ENCODE data around the gene TEFM.
"Not testable (repeated sequence)": the region's sequence is repeated elsewhere in the genome, so short reads cannot be mapped to it uniquely, and the experiment has no call there.

The TEFM gene

DNA sequence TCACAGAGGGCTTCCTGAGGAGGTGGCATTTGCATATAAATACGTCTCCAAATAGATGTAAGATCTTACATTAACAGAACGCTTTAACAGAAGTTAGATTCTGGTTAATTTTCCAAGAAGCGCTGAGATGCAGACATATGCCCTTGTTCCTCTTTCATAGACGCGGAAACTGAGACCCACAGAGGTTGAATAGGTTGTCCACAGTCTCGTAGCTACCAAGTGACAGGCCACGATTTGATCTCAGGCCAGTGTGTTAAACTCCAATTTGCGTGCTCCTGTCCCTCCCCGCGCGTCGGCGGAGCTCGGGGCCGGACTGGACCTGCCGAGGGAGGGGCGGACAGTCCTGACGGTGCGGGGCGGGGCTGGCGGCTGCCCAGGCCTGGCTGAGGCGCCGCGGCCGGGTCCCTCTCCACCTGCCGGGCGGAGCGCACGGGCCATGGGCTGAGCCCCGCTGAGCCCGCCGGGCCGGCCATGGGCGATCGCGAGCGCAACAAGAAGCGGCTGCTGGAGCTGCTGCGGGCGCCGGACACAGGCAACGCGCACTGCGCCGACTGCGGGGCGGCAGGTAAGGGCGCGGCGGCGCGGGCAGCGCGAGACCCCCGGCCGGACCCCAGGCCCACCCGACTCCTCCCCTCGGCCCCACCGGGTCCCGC, 15.6 kb upstream of the TEFM start, which contains the start of gene ADAP2:
ADAP2 (plus strand) TSS at position 402 of the 653 bp plus-strand sequence; CDS start at position 472, 70 bp downstream.
- CTCF ChIA-PET, result no interaction called here
- DNase-seq (ENCODE audit: low read depth, low spot score), result no peak
- POLR2A ChIA-PET, result no interaction called here
- TF ChIP-seq, protein P1, sequence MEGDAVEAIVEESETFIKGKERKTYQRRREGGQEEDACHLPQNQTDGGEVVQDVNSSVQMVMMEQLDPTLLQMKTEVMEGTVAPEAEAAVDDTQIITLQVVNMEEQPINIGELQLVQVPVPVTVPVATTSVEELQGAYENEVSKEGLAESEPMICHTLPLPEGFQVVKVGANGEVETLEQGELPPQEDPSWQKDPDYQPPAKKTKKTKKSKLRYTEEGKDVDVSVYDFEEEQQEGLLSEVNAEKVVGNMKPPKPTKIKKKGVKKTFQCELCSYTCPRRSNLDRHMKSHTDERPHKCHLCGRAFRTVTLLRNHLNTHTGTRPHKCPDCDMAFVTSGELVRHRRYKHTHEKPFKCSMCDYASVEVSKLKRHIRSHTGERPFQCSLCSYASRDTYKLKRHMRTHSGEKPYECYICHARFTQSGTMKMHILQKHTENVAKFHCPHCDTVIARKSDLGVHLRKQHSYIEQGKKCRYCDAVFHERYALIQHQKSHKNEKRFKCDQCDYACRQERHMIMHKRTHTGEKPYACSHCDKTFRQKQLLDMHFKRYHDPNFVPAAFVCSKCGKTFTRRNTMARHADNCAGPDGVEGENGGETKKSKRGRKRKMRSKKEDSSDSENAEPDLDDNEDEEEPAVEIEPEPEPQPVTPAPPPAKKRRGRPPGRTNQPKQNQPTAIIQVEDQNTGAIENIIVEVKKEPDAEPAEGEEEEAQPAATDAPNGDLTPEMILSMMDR (IDR thresholded peaks at IDR 0.05; ENCODE audit: insufficient read depth, low read length, missing control alignments), result no peak
- H3K4me3 ChIP-seq (ENCODE audit: low read depth, low read length), result peak within 1 kb of the TSS; percentile 29

DNA sequence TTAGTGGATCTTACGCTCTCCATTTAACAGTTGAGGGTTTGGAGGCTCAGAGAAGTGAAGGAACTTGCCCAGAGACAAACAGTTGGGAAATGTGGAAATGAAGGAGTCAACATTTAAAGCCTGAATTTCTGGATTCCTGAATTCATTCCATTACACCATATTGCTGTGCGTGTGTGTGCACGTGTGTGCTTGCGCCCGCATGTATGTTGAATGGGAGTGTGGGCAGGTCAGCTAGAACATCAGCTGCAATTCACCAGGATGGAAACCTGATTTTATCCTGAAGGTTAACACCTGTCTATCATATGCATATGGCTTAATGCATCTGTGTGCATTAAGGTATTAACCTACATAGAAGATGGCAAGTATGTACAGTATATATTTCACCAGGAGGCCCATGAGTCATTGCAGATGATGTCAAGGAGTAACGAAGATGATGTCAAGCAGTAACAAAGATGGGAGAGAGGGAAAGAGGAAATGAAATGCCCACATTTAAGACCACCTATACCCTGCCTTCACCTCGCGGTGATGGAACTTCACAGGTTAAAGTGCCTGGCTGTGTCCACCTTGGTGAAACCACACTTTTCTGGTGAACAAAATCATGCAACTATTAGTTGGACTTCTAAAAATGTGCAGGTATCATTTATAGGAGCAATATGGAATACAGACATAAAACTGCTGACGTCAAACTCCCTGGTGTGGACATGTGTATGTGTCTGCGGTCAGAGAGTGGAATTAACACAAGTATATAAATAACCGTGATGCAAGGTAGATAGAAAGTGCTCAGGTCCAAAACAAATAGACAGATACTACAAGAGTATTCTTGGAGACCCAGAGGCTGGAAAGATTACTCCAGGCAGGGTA, 14.9 kb upstream of the TEFM start:
- TF ChIP-seq, protein P1 (IDR thresholded peaks at IDR 0.05; ENCODE audit: insufficient read depth, low read length, missing control alignments), result no peak
- ChIA-PET POLR2A (no interaction called here), CTCF (no interaction called here)
- DNase-seq (ENCODE audit: low read depth, low spot score), result no peak
- H3K4me3 ChIP-seq (ENCODE audit: low read depth, low read length), result no peak overlapping the region

DNA sequence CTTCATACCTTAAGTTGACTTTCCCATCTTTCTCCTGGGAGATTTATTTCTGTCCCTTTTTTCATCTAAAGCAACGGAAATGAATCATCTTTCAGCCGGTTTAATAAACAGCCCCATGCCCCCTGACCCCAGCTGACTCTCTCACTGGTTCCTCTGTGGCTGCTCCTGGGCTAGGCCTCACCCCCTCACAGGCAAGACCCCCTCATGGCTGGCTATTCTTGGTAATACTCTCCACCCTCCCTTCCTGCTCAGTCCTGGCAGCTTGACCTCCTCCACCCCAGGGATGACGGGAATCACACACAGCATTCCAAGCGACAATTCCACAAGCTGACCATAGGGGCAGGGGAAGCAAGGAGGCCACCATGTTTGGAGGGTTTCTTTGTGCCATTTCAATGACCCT, 14.2 kb upstream of the TEFM start:
- TF ChIP-seq, protein P1 (IDR thresholded peaks at IDR 0.05; ENCODE audit: insufficient read depth, low read length, missing control alignments), result no peak
- ChIA-PET POLR2A (no interaction called here), CTCF (no interaction called here)
- no peak overlapping the region for H3K4me3 ChIP-seq (ENCODE audit: low read depth, low read length)
- no peak for DNase-seq (ENCODE audit: low read depth, low spot score)

DNA sequence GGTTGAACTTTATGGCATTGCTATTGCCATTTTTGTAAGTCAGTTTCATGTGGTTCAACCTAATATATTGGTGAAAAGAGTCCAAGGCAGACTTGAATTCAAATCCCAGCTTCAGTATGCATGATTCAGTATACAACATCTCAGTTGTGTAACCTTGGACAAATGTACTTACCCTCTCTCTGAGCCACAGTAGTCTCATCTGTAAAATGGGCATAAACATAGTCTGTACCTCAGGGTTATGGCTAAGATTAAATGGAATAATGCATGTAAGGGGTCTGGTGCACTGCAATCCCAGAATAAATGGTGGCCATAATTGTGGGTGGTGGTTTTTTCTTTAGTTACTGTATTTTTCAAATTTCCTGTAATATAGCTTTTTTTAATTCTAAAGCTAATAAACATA, 11.0 kb upstream of the TEFM start:
- H3K4me3 ChIP-seq (ENCODE audit: low read depth, low read length), result no peak overlapping the region
- ChIA-PET CTCF (interaction anchor here (0.6 kb wide), 1 partner anchor 684 kb away, joined by 4 read pairs; no protein-coding TSS in a partner anchor), POLR2A (no interaction called here)
- TF ChIP-seq, protein P1 (IDR thresholded peaks at IDR 0.05; ENCODE audit: insufficient read depth, low read length, missing control alignments), result no peak
- DNase-seq (ENCODE audit: low read depth, low spot score), result no peak

DNA sequence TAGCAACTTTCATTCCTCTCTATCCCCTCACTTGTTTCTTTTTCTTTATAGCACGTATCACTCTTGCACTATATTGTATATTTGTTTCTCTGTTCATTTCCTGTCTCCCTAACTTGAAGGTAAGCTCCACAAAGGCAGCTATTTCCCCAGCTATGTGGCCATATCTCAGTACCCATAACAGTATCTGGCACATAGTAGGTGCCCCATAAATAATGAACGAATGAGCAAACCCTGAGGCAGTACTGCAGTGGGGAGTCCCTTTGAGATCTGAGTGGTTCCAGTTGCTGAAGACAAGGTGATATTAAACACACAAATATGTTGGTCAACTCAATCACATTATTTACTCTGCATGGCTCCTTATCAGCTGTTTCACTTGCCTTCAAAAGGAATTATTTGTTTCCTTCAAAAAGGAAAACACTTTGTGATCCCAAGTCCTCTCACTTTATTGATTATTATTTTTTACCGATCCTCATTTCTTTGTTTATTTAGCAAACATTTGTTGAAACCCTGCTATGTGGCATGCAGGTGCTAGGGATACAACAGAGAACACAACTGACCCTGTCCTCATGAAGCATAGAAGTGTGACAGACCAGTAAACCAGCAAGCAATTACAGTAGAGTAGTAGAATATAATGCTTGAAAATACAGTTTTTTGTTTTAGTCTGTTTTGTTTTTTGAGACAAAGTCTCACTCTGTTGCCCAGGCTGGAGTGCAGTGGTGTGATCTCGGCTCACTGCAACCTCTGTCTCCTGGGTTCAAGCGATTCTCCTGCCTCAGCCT, 10.0 kb upstream of the TEFM start:
- ChIA-PET CTCF (interaction anchor here (1.6 kb wide), 1 partner anchor 54 kb away, joined by 3 read pairs; the partner anchor contains the start of gene RNF135), POLR2A (no interaction called here)
- TF ChIP-seq, protein P1 (IDR thresholded peaks at IDR 0.05; ENCODE audit: insufficient read depth, low read length, missing control alignments), result no peak
- no peak for DNase-seq (ENCODE audit: low read depth, low spot score)
- H3K4me3 ChIP-seq (ENCODE audit: low read depth, low read length), result no peak overlapping the region

DNA sequence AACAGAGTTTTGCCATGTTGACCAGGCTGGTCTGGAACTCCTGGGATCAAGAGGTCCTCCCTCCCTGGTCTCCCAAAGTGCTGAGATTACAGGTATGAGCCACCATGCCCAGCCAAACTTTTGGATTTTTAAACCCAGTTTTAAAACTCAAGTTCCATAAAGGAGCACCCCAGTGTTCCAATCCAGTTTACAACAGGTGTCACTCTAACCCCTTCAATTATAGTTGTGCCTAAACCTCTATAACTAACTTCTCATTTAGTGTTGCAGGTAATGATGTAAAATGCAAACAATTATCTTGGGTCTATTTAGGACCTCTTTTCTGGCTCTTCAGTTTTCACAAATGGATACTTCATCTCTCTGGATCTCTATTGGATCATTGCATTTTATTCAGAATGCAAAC, 7.9 kb upstream of the TEFM start:
- no peak overlapping the region for H3K4me3 ChIP-seq (ENCODE audit: low read depth, low read length)
- ChIA-PET POLR2A (no interaction called here), CTCF (no interaction called here)
- TF ChIP-seq, protein P1 (IDR thresholded peaks at IDR 0.05; ENCODE audit: insufficient read depth, low read length, missing control alignments), result no peak
- no peak for DNase-seq (ENCODE audit: low read depth, low spot score)

DNA sequence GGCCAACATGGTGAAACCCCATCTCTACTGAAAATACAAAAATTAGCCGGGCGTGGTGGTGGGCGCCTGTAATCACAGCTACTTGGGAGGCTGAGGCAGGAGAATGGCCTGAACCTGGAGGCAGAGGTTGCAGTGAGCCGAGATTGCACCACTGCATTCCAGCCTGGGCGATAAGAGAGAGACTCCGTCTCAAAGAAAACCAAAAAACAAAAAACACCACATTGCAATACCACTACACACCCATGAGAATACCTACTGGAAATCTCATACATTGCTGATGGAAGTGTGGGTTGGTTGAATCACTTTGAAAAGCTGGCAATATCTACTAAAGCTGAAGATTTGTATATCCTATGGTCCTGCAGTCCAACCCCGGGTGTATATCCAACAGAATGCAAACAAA, 4.1 kb upstream of the TEFM start:
- H3K4me3 ChIP-seq (ENCODE audit: low read depth, low read length); POLR2A ChIA-PET; DNase-seq (ENCODE audit: low read depth, low spot score): not testable (repeated sequence)
- CTCF ChIA-PET, result interaction anchor here (1.4 kb wide), 1 partner anchor 306 kb away, joined by 5 read pairs; no protein-coding TSS in a partner anchor

Data from AG04449 (cell line).